Muscle of back (tissue), 13 donors: ENCODE results near the gene HSPBP1. TPM values are rescaled to one million over a fixed set of nuclear protein-coding genes. Genes with fewer than 3 reads are reported as not detected.
"Not testable (repeated sequence)": the region's sequence is repeated elsewhere in the genome, so short reads cannot be mapped to it uniquely, and the experiment has no call there.

Experiments used
- DNase-seq, 3 donors: peaks; one replicate each; pipeline versions ENCODE4 v3.0.0 to v3.0.0-alpha.2; 2013
- long read RNA-seq, 9 donors: transcript quantifications; one replicate each; lab custom pipeline, GENCODE V29; 2026
- polyA plus RNA-seq, 10 donors: library from polyadenylated mRNA; unstranded; fragments of 120-200 nt; gene quantifications; one replicate each; pipeline ENCODE4 v1.2.1, GENCODE V29; 2013; ENCODE audit not compliant: insufficient read length in 10 of 10

The HSPBP1 gene
- polyA plus RNA-seq: 10 to 100 TPM; 14.6 to 29.6 (median 21.2) TPM
- long read RNA-seq, donor 1, transcript HSPBP1-202 (8 exons, 1,572 nt): major isoform, 10 of 10 reads
- long read RNA-seq, donor 1, partial matches to known transcripts: 0 of 10 reads
- long read RNA-seq, donor 1, other reads (novel, unspliced or antisense): 0 of 10 reads
- long read RNA-seq, donor 2, transcript HSPBP1-202 (8 exons, 1,572 nt): major isoform, 5 of 6 reads
- long read RNA-seq, donor 2, partial matches to known transcripts: 0 of 6 reads
- long read RNA-seq, donor 2, other reads (novel, unspliced or antisense): 0 of 6 reads
- long read RNA-seq, donor 3: 0 reads
- long read RNA-seq, donor 4, transcript HSPBP1-202 (8 exons, 1,572 nt): major isoform, 6 of 8 reads
- long read RNA-seq, donor 4, partial matches to known transcripts: 0 of 8 reads
- long read RNA-seq, donor 4, other reads (novel, unspliced or antisense): 0 of 8 reads
- long read RNA-seq, donor 5, transcript HSPBP1-202 (8 exons, 1,572 nt): major isoform, 5 of 9 reads
- long read RNA-seq, donor 5, partial matches to known transcripts: 0 of 9 reads
- long read RNA-seq, donor 5, other reads (novel, unspliced or antisense): 0 of 9 reads
- long read RNA-seq, donor 6, transcript HSPBP1-202 (8 exons, 1,572 nt): major isoform, 5 of 6 reads
- long read RNA-seq, donor 6, partial matches to known transcripts: 0 of 6 reads
- long read RNA-seq, donor 6, other reads (novel, unspliced or antisense): 0 of 6 reads
- long read RNA-seq, donor 7, transcript HSPBP1-202 (8 exons, 1,572 nt): major isoform, 8 of 10 reads
- long read RNA-seq, donor 7, partial matches to known transcripts: 0 of 10 reads
- long read RNA-seq, donor 7, other reads (novel, unspliced or antisense): 0 of 10 reads
- long read RNA-seq, donor 8, partial matches to known transcripts: 0 of 2 reads
- long read RNA-seq, donor 8, other reads (novel, unspliced or antisense): 0 of 2 reads
- long read RNA-seq, donor 9, partial matches to known transcripts: 0 of 3 reads
- long read RNA-seq, donor 9, other reads (novel, unspliced or antisense): 0 of 3 reads

- peak; percentile 90 to 97 (median 92) for DNase-seq
Measured at GRCh38 chr19:55279770-55280643, at the start of gene HSPBP1. Gene HSPBP1, minus strand, starts transcription at chr19:55280110. Its CDS starts 502 bp downstream, at chr19:55279608.

DNA sequence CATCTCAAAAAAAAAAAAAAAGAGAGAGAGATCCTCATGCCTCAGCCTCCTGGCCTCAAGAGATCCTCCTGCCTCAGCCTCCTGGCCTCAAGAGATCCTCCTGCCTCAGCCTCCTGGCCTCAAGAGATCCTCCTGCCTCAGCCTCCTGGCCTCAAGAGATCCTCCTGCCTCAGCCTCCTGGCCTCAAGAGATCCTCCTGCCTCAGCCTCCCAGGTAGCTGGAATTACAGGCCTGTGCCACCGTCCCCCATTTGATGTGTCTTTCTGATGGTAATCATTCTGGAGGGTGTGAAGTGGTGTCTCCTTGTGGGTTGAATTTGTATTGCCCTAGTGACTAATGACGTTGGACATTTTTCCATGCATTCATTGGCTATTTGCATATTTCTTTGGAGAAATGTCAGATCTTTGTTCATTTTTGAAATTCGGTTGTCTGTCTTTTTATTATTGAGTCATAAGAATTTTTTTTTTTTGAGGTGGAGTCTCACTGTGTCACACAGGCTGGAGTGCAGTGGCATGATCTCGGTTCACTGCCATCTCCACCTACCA is 48.9 kb upstream of the HSPBP1 start:
- not testable (repeated sequence) for DNase-seq

GRCh38 chr19:55325172-55325571 is 45.3 kb upstream of the HSPBP1 start, which contains the start of gene TMEM150B:
Gene TMEM150B, minus strand, starts transcription at chr19:55325341. Its CDS starts 4,305 bp downstream, at chr19:55321036.
- DNase-seq: no peak

GRCh38 chr19:55324662-55325061 is 44.8 kb upstream of the HSPBP1 start:
- DNase-seq: no peak

DNA sequence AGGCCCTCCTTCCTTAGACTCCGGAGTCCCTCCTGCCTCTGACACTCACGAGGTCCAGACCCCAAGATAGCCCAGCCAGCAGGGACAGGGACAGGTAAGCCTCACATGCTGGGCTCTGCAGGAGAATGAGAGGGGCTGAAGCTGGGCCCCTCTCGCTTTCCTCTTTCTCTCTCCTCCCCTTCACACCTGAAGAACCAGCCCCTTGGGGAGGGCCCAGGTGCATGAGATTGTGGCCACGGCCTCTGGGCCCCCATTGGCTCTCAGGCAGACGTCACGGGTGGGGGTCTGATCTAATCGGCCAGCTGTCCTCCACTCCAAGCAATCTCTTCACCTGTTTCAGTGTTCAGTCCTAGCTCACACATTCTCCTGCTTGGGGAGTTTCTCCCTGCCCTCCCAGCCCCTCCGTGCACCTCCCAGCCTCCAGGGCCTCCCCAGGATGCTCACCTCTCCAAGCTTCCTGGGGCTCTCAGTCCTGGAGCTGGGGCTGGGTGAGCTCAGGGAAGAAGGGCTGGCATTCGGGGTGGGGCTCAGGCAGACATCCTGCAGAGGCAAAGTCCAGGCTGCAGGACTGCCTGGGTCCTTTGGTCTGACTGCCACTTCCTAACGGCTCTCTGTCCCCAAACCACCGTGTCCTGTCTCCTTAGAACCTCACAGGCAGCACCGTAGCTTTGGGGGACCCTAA is 42.4 kb upstream of the HSPBP1 start:
- no peak for DNase-seq

DNA sequence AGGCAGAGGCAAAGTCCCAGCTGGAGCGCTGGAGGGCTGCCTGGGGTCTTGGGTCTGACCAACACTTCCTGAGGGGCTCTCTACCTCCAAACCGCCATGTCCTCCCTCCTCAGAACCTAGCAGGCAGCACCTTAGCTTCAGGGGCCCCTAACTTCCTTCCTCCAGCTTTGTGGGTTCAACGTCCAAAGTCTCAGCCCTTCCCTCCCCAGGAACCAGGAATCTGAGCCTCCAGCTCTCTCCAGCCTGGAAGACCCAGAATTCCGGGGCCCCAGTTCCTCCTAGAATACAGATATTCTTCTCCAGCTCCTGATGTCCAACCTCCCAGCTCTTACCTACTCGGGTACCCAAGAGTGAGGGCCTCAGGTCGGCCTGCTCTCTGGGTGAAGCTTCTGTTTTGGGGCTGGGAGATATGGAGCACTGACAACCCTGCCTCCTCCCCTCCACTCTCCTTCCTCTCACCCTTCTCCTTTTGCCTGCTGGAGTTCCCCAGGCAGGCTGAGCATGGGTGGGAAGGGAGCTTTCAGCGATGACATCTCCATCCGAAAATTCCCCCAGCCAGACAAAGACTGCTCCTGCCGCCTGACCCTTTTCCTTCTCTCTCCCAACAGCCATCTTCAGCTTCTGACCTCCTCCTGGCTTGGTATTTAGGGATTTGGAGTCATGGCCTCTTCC is 41.7 kb upstream of the HSPBP1 start:
- DNase-seq: no peak

DNA sequence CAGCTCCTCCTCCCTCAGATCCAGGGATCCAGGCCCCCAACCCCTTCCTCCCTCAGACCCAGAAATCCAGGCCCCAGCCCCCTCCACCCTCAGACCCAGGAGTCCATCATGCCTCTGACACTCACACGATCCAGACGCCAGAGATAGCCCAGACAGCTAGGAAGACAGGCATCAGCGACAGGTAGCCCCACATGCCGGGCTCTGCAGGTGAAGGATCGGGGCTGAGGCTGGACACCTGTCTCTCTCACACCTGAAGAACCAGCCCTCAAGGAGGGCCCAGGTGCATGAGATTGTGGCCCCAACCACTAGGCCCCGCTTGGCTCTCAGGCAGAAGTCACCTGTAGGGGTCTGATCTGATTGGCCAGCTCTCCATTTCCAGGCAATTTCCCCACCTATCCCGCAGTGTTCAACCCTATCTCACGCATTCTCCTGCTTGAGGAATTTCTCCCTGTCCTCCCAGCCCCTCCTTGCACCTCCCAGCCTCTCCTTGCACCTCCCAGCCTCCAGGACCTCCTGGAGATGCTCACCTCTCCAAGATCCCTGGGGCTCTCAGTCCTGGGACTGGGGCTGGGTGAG is 41.0 kb upstream of the HSPBP1 start:
- DNase-seq: no peak

GRCh38 chr19:55319785-55320184 is 39.9 kb upstream of the HSPBP1 start:
- no peak for DNase-seq

DNA sequence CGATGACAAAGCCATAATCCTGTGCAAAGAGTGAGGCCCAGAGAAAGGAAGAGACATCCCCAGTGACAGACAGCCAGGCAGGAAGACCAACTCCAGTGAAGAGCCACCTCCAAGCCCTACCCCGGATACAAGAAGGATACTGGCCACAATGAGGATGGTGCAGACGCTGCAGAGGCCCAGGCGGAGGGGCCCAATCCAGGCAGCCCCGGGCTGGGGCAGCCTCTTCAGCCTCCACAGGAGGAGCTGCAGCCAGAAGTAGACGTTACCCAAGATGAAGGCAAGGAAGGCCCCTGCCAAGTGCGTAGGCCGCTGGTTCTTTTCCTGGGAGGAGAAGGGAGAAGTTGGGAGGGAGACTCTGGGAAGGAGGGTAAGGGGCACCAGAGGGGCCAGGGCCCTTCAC is 36.7 kb upstream of the HSPBP1 start:
- no peak for DNase-seq

DNA sequence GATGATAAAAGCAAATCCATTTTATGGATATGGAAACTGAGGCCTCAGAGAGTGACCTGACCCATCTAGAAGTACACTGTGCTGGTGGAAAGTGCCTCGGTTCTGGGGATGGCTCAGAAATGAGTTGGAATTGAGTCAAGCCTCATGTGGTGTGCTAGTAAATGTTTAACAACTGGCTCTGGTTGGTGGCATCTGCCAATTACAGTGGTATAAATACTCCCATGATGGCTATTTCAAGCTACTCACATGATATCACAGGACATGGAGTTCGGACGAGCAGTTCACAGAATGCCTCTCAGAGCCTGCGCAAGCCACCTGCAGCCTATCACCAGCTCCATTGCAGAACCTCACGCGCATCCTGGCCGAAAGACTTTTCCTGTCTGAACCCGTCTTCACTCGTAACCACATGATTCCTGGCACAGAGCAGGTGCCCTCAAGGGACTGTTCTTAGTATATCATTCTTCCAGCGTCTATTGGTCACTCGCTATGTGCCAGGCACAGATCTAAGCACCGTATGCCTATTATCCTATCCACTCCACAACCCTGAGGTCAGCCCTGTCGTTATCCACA is 36.1 kb upstream of the HSPBP1 start:
- no peak for DNase-seq

GRCh38 chr19:55314396-55314795 is 34.5 kb upstream of the HSPBP1 start:
- DNase-seq: no peak

DNA sequence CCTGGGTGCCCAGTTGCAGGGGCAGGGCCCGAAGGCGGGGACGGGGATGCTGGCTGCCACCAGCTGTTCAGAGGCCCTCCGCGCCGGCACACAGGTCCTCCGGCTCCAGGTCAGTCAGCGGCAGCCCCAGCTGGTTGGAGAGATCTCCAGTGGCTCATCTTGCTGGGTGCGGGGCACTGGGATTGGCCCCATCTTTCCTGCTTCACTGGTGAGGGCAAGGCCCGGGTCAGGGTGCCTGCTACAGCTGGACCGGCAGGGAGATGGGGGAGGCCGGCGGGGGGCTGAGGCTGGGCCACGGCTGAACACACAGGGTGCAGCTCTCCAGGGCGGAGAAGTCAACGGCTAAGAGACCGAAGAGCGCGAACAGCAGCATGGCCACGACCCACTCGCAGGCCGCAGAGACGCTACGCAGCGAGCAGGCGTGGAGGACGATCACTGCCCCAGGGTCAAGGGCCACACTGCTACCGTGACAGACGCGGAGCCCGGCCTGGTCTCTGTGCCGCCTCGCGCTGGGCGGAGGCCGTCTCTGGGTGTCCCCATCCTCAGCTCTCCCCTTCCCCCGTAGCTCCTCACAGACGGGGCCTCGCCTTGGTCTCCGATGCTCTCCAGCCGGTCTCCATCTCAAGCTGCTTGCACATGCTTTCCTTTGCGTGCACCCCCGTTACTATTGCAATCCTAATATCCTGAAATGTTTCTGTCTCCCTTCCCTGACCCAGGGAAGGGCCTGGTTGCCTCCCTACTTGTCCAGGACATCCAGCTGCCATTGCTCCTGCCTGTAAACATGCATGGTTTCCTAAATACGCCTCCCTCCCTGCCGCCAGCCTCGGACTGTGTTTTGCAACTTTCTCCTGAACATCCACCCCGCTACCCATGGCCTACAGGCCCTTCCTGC is 33.0 kb upstream of the HSPBP1 start:
- DNase-seq: no peak

DNA sequence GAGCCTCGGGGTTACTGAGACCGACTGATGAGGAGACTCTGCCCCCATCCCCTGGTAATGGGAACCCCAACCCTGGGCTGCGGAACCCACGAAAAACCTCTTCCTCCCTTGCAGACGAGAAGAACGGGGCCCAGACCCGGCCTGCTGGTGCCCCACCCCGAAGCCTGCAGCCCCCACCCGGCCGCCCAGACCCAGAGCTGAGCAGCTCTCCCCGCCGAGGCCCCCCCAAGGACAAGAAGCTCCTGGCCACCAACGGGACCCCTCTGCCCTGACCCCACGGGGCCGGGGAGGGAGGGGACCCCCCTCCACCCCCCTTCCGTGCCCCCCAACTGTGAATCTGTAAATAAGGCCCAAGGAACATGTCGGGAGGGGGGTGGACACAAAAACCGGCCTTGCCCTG is 31.9 kb upstream of the HSPBP1 start:
- DNase-seq: no peak

GRCh38 chr19:55311397-55311796 is 31.5 kb upstream of the HSPBP1 start:
- DNase-seq: no peak

GRCh38 chr19:55310498-55310897 is 30.6 kb upstream of the HSPBP1 start:
- DNase-seq: no peak

DNA sequence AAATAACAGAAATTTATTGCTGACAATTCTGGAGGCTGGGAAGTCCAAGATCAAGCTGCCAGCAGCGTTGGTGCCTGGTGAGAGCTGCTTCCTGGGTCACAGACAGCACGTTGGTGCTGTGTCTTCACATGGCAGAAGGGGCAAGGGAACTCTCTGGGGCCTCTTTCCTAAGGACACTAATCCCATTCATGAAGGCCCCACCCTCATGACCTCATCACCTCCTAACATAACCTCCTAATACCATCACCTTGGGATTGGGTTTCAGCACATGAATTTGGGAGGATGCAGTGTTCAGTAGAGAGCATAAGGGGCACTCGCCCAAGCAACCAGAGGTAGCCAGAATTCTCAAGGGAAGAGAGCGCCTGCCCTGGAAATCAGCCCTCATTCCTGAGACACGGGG is 29.5 kb upstream of the HSPBP1 start:
- DNase-seq: no peak

GRCh38 chr19:55308281-55308680 is 28.4 kb upstream of the HSPBP1 start:
- DNase-seq: no peak

GRCh38 chr19:55306712-55307111 is 26.8 kb upstream of the HSPBP1 start:
- no peak for DNase-seq
